Brain microvascular endothelial cell (primary cell): ENCODE measurements around the gene SPACDR.
A peak's percentile ranks its signal among the peaks of the same experiment; 100 is the strongest.
"Not testable (repeated sequence)": the region's sequence is repeated elsewhere in the genome, so short reads cannot be mapped to it uniquely, and the experiment has no call there.

ENCODE experiments used
- DNase-seq: peaks from one replicate; pipeline ENCODE4 v3.0.0-alpha.2; 2020
- H3K27ac ChIP-seq: fragments of 250-450 bp; sonication (Bioruptor Pico); 2 replicates; pipeline ENCODE4 v1.5.1; 2020; ENCODE audit warnings: mild to moderate bottlenecking, moderate library complexity
- H3K27me3 ChIP-seq: fragments of 250-450 bp; sonication (Bioruptor Pico); replicated peaks from 2 replicates; pipeline ENCODE4 v1.5.1; 2020; ENCODE audit warnings: mild to moderate bottlenecking
- H3K36me3 ChIP-seq: fragments of 250-450 bp; sonication (Bioruptor Pico); replicated peaks from 2 replicates; pipeline ENCODE4 v1.5.1; 2020; ENCODE audit warnings: mild to moderate bottlenecking
- H3K4me3 ChIP-seq: 2 replicates; pipeline ENCODE4 v1.5.1; 2011; ENCODE audit warnings: low read depth, mild to moderate bottlenecking, control low read depth, low read length, moderate library complexity
- CTCF ChIP-seq: IDR thresholded peaks from 2 replicates; pipeline ENCODE4 v1.5.1; 2011; ENCODE audit warnings: low read depth, mild to moderate bottlenecking, moderate library complexity, low read length, control low read depth, inconsistent platforms; ENCODE audit errors: missing control alignments
- in situ Hi-C: cut with HindIII; loops from 2 replicates; pipeline ENCODE4 v1.10.0; 2017; ENCODE audit warnings: low sequenced_read_pairs, low pct_ligation_motif_present

Gene SPACDR

GRCh38 chr7:100465299-100465698, 1.2 kb upstream of the SPACDR start:
- Histone ChIP-seq H3K36me3 (peaks cover 27% of the 10 kb centered on the region), H3K4me3 (no peak overlapping the region), H3K27ac (no peak overlapping the region), H3K27me3 (no peaks in the 10 kb centered on the region)
- TF ChIP-seq CTCF, result no peak
- in situ Hi-C loops, result no loop called here
- no peak for DNase-seq

DNA sequence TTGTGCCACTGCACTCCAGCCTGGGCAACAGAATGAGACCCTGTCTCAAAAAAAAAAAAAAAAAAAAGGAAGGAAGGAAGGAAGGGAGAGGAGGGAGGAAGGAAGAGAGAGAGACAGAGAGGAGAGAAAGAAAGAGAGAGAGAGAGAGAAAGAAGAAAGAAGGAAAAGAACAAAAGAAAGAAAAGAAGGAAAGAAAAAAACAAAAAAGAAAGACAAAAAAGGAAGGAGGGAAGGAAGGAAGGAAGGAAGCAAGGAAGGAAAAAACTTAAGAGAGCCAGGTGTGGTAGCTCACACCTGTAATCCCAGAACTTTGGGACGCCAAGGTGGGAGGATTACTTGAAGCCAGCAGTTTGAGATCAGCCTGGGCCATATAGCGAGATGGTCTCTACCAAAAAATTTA, 731 bp upstream of the SPACDR start:
- no peak for TF ChIP-seq CTCF
- no peak for DNase-seq
- in situ Hi-C loops, result no loop called here
- H3K27me3 ChIP-seq, result no peaks in the 10 kb centered on the region
- no peak overlapping the region for H3K4me3 ChIP-seq
- no peak overlapping the region for H3K27ac ChIP-seq
- H3K36me3 ChIP-seq, result peaks cover 23% of the 10 kb centered on the region

DNA sequence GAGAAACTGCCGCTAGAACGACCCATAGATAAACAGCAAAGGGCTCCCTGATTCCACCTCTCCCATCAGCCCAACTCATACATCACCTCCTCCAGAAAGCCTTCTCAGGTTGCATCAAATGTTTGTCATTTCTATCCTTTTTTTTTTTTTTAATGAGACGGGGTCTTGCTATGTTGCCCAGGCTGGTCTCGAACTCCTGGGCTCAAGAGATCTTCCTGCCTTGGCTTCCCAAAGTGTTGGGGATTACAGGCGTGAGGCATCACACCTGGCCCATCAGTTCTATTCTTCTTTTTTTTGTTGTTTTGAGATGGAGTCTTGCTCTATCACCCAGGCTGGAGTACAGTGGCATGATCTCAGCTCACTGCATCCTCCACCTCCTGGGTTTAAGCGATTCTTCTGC, 7.0 kb downstream of the SPACDR start:
- in situ Hi-C loops, result no loop called here

DNA sequence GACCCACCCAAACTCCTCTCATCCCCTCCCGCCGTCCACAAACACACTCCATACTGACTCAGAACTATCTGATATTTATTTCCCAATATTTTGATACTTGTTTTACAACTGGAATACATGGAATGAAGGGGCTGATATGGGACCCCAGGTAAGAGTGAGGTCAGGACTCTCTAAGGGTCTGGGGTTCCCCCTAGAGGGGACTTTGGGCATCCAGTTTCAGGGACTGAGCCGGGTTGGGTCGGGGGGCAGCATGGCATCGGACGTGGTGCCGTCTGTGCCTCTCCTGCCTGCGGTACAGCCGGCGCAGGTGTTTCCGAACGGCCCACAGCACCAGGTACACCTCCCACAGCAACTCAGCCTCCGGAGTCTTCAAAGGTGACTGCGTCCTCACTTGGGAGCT, 7.5 kb downstream of the SPACDR start:
- Histone ChIP-seq H3K27ac (no peak overlapping the region), H3K36me3 (no peaks in the 10 kb centered on the region), H3K4me3 (no peak overlapping the region), H3K27me3 (no peaks in the 10 kb centered on the region)
- in situ Hi-C loops, result no loop called here
- peak; percentile 21 for TF ChIP-seq CTCF
- DNase-seq, result no peak

More for the DNA sequence above, 7.0 kb downstream of the SPACDR start:
- Histone ChIP-seq H3K27me3 (no peaks in the 10 kb centered on the region), H3K4me3 (no peak overlapping the region), H3K36me3 (no peaks in the 10 kb centered on the region), H3K27ac (no peak overlapping the region)
- DNase-seq, result no peak
- TF ChIP-seq CTCF, result no peak

- in situ Hi-C loops, result no loop called here
- DNase-seq, result no peak
Measured at GRCh38 chr7:100455206-100455605, 8.9 kb downstream of the SPACDR start.

GRCh38 chr7:100453854-100454253, 10.2 kb downstream of the SPACDR start:
- H3K36me3 ChIP-seq, H3K4me3 ChIP-seq, DNase-seq, in situ Hi-C loops, H3K27me3 ChIP-seq, H3K27ac ChIP-seq: not testable (repeated sequence)

More at GRCh38 chr7:100455206-100455605, 8.9 kb downstream of the SPACDR start:
- Histone ChIP-seq H3K36me3 (no peaks in the 10 kb centered on the region), H3K27me3 (no peaks in the 10 kb centered on the region), H3K4me3 (no peak overlapping the region), H3K27ac (no peak overlapping the region)
- TF ChIP-seq CTCF, result no peak
